ENCODE results near the gene KCNF1.

The KCNF1 gene

DNA sequence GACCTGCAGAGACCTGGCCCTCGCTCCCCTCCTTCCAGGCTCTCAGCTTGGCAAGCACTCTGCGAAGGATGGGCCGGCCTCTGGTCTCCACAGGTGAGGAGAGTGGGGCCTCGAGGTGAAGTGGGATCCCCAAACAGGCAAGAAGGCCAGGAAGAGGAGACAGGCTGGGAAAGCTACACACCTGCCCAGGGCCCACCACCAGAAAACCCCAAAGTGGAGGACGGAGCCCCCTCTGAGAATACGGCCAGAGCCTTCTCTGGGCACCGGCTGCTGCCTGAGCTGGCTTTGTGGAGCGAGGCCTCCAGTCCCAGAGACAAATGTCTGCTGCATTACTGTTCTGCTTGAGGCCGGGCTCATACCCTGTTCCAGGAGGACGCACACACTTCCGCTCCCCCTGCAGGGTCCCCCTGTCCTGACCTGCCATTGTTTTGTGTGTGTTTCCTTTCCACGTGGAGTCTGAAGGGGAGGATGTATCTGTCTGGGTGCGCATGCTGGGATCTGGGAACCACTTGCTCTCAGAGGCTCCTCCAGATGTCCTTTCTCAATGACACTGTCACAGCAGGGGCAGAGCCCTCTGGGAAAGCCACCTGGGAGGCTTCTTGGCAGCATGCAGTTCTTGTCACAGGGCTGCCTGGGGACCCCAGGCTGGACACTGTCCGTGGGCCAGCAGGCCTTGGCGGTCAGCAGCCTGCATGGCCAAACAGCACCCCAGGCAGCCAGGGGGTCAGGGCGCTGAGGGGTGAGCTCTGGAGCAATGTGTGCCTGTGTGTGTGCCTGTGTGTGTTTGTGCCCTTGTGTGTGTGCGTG is 20.8 kb downstream of the KCNF1 start:
- no peak for DNase-seq (ENCODE audit: low spot score)
- H3K27me3 ChIP-seq (ENCODE audit: control insufficient read depth in 3 of 3, insufficient read depth in 3 of 3, low read depth in 1 of 3, low read length in 3 of 3), result no peaks in the 10 kb centered on the region
- no peak overlapping the region for H2BK120ac ChIP-seq (ENCODE audit: low read depth, low read length)
- H3K23ac ChIP-seq (ENCODE audit: low read depth, low read length, poor library complexity), result no peak overlapping the region
- H4K8ac ChIP-seq (ENCODE audit: low read depth, low read length), result no peak overlapping the region
- H2AK5ac ChIP-seq (ENCODE audit: low read depth, low read length), result no peak overlapping the region
- peaks cover 0 to 3% of the 10 kb centered on the region in 2 donors for H3K9me3 ChIP-seq (replicated peaks in 1 of 2; ENCODE audit: control insufficient read depth in 2 of 2, insufficient read depth in 1 of 2, low read depth in 1 of 2, low read length in 2 of 2)
- H3K4me2 ChIP-seq (ENCODE audit: insufficient read depth, low read length, poor library complexity, severe bottlenecking), result no peak overlapping the region
- no peak overlapping the region for H3K4me3 ChIP-seq (ENCODE audit: low read length in 2 of 2)
- no peaks in the 10 kb centered on the region for H3K79me1 ChIP-seq (ENCODE audit: low read depth, low read length)
- peak overlapping the region; percentile 54 for H2BK15ac ChIP-seq (ENCODE audit: low read length)
- WGBS, 2 donors (ENCODE audit: extremely low coverage in 2 of 2, insufficient read length in 2 of 2, insufficient replicate concordance in 1 of 2), result no CpG with 5 or more reads among the region's 17 CpGs
- no peak overlapping the region for H2BK12ac ChIP-seq (ENCODE audit: low read length)
- no peaks in the 10 kb centered on the region for H3K36me3 ChIP-seq (replicated peaks in 1 of 2; ENCODE audit: control insufficient read depth in 2 of 2, insufficient read depth in 2 of 2, low read length in 2 of 2)
- peaks cover 14 to 38% of the 10 kb centered on the region in 2 donors for H3K4me1 ChIP-seq (ENCODE audit: control insufficient read depth in 2 of 2, insufficient read depth in 1 of 2, low read depth in 1 of 2, low read length in 2 of 2)
- no peak overlapping the region for H3K4ac ChIP-seq (ENCODE audit: low read length)
- no peak overlapping the region for H3K14ac ChIP-seq (ENCODE audit: low read length)
- H4K91ac ChIP-seq (ENCODE audit: low read depth, low read length, poor library complexity), result peak overlapping the region; percentile 34
- no peak overlapping the region for H2BK5ac ChIP-seq (ENCODE audit: low read length)
- H3K18ac ChIP-seq (ENCODE audit: low read length), result peak overlapping the region; percentile 80
- H2AFZ ChIP-seq (ENCODE audit: low read length), result peak overlapping the region; percentile 13
- no peak overlapping the region for H3K27ac ChIP-seq (replicated peaks; ENCODE audit: low read length)
- no peak overlapping the region for H3K9ac ChIP-seq (ENCODE audit: low read depth, low read length, poor library complexity)

DNA sequence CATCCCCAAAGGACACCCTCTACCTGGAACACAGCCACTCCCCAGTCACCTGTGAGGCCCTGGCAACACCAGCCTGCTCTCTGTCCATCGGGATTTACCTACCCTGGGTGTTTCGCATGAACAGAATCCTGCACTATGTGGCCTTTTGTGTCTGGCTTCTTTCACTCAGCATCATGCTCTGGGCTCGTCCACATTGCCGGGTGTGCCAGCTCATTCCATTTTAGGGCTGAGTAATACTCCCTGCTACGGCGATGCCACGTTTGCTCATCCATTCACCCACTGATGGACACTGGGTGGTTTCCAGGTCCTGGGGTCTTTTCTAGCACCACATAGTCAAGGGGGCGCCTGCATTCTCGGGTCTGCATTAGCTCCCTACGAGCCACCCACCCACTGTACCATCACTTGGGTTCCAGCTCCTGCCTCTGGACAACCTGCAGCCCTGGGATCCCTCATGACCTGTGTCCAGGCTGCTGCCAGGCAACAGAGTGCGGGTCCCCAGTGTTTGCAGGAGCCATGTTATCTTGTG is 22.0 kb downstream of the KCNF1 start:
- no peak overlapping the region for H3K14ac ChIP-seq (ENCODE audit: low read length)
- WGBS, 2 donors (ENCODE audit: extremely low coverage in 2 of 2, insufficient read length in 2 of 2, insufficient replicate concordance in 1 of 2), result no CpG with 5 or more reads among the region's 11 CpGs
- no peak overlapping the region for H2AK5ac ChIP-seq (ENCODE audit: low read depth, low read length)
- H3K36me3 ChIP-seq (replicated peaks in 1 of 2; ENCODE audit: control insufficient read depth in 2 of 2, insufficient read depth in 2 of 2, low read length in 2 of 2), result no peaks in the 10 kb centered on the region
- H4K91ac ChIP-seq (ENCODE audit: low read depth, low read length, poor library complexity), result no peak overlapping the region
- no peak overlapping the region for H2AFZ ChIP-seq (ENCODE audit: low read length)
- no peak for DNase-seq (ENCODE audit: low spot score)
- H2BK120ac ChIP-seq (ENCODE audit: low read depth, low read length), result no peak overlapping the region
- no peak overlapping the region for H3K23ac ChIP-seq (ENCODE audit: low read depth, low read length, poor library complexity)
- no peak overlapping the region for H4K8ac ChIP-seq (ENCODE audit: low read depth, low read length)
- peak overlapping the region; percentile 37 for H3K18ac ChIP-seq (ENCODE audit: low read length)
- H2BK15ac ChIP-seq (ENCODE audit: low read length), result no peak overlapping the region
- peaks cover 14 to 38% of the 10 kb centered on the region in 2 donors for H3K4me1 ChIP-seq (ENCODE audit: control insufficient read depth in 2 of 2, insufficient read depth in 1 of 2, low read depth in 1 of 2, low read length in 2 of 2)
- no peak overlapping the region for H3K4me2 ChIP-seq (ENCODE audit: insufficient read depth, low read length, poor library complexity, severe bottlenecking)
- H3K4ac ChIP-seq (ENCODE audit: low read length), result no peak overlapping the region
- peak overlapping the region; percentile 24 for H3K9ac ChIP-seq (ENCODE audit: low read depth, low read length, poor library complexity)
- no peak overlapping the region for H3K27ac ChIP-seq (replicated peaks; ENCODE audit: low read length)
- no peak overlapping the region for H3K4me3 ChIP-seq (ENCODE audit: low read length in 2 of 2)
- no peaks in the 10 kb centered on the region for H3K79me1 ChIP-seq (ENCODE audit: low read depth, low read length)
- H3K9me3 ChIP-seq (replicated peaks in 1 of 2; ENCODE audit: control insufficient read depth in 2 of 2, insufficient read depth in 1 of 2, low read depth in 1 of 2, low read length in 2 of 2), result peaks cover under 1 to 8% of the 10 kb centered on the region in 2 donors
- no peak overlapping the region for H2BK12ac ChIP-seq (ENCODE audit: low read length)
- no peak overlapping the region for H2BK5ac ChIP-seq (ENCODE audit: low read length)
- peaks cover 0 to 1% (median 0%) of the 10 kb centered on the region in 3 experiments for H3K27me3 ChIP-seq (ENCODE audit: control insufficient read depth in 3 of 3, insufficient read depth in 3 of 3, low read depth in 1 of 3, low read length in 3 of 3)

DNA sequence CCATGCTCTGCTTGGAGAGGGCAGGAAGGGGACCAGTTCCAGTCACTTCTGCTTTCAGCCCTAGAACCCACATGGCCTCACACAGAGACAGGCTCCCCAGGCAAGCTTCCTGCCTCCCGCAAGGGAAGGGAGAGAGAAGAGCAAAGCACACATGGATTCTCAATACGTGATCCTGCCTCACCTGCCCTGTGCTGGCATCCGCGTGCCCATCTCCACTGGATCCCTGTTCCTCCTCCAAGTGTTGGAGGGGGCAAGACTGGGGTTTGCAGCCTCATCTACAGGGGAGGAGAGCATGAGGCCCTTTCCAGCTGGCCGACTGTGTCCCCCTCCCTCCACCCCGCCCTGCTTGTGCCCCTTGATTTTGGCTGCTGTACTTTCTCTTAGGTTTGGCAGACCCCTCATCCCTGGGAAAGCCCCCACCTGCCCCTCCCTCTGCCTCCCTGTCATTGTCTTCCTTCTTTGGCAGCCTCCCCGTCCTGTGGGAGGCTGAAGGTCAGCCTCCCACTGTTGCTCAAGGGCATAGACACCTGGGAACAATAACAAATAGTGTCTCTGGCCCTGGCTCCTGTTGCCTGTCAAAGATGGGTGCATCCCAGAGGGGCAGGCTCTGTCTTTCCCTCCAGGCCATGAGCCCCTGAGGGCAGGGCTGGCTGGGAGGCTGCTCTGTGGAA is 22.7 kb downstream of the KCNF1 start:
- no peak overlapping the region for H4K8ac ChIP-seq (ENCODE audit: low read depth, low read length)
- H2BK15ac ChIP-seq (ENCODE audit: low read length), result peak overlapping the region; percentile 41
- peak overlapping the region; percentile 17 for H3K14ac ChIP-seq (ENCODE audit: low read length)
- peaks cover 0 to 7% (median 0%) of the 10 kb centered on the region in 3 experiments for H3K27me3 ChIP-seq (ENCODE audit: control insufficient read depth in 3 of 3, insufficient read depth in 3 of 3, low read depth in 1 of 3, low read length in 3 of 3)
- H3K79me1 ChIP-seq (ENCODE audit: low read depth, low read length), result no peaks in the 10 kb centered on the region
- H2BK12ac ChIP-seq (ENCODE audit: low read length), result no peak overlapping the region
- H3K36me3 ChIP-seq (replicated peaks in 1 of 2; ENCODE audit: control insufficient read depth in 2 of 2, insufficient read depth in 2 of 2, low read length in 2 of 2), result no peaks in the 10 kb centered on the region
- no peak overlapping the region for H3K23ac ChIP-seq (ENCODE audit: low read depth, low read length, poor library complexity)
- H4K91ac ChIP-seq (ENCODE audit: low read depth, low read length, poor library complexity), result no peak overlapping the region
- no peak overlapping the region for H3K9ac ChIP-seq (ENCODE audit: low read depth, low read length, poor library complexity)
- peaks cover 14 to 38% of the 10 kb centered on the region in 2 donors for H3K4me1 ChIP-seq (ENCODE audit: control insufficient read depth in 2 of 2, insufficient read depth in 1 of 2, low read depth in 1 of 2, low read length in 2 of 2)
- no peak overlapping the region for H3K27ac ChIP-seq (replicated peaks; ENCODE audit: low read length)
- no peak overlapping the region for H2BK120ac ChIP-seq (ENCODE audit: low read depth, low read length)
- no peak overlapping the region for H2AFZ ChIP-seq (ENCODE audit: low read length)
- H3K4me2 ChIP-seq (ENCODE audit: insufficient read depth, low read length, poor library complexity, severe bottlenecking), result no peak overlapping the region
- peak overlapping the region; percentile 71 for H3K18ac ChIP-seq (ENCODE audit: low read length)
- H3K9me3 ChIP-seq (replicated peaks in 1 of 2; ENCODE audit: control insufficient read depth in 2 of 2, insufficient read depth in 1 of 2, low read depth in 1 of 2, low read length in 2 of 2), result peaks cover 3 to 15% of the 10 kb centered on the region in 2 donors
- DNase-seq (ENCODE audit: low spot score), result no peak
- H3K4me3 ChIP-seq (ENCODE audit: low read length in 2 of 2), result no peak overlapping the region
- no peak overlapping the region for H2BK5ac ChIP-seq (ENCODE audit: low read length)
- H2AK5ac ChIP-seq (ENCODE audit: low read depth, low read length), result no peak overlapping the region
- no peak overlapping the region for H3K4ac ChIP-seq (ENCODE audit: low read length)
- WGBS, 2 donors (ENCODE audit: extremely low coverage in 2 of 2, insufficient read length in 2 of 2, insufficient replicate concordance in 1 of 2), result no CpG with 5 or more reads among the region's 7 CpGs

DNA sequence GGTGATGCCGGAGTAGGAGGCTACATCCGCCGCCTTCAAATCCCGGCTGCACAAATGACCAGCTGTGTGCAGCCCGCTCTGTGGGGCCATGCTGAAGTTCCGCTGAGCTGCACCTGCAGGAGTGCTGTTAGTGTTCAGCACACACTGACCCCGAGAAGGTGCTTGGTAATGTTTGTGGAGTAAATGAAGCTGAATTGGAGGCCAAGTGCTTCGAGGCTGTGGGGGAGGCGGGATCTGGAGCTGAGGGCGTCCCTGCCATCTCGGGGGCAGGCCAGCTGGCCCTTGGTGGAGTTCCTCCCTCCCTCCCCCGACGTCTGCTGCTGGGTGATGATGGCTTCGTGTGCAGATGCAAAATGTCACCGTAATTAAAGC is 23.2 kb downstream of the KCNF1 start:
- Histone ChIP-seq H3K4me3 (ENCODE audit: low read length in 2 of 2) (peak overlapping the region in 1 of 2 donors; percentile 45), H3K27me3 (ENCODE audit: control insufficient read depth in 3 of 3, insufficient read depth in 3 of 3, low read depth in 1 of 3, low read length in 3 of 3) (peaks cover 0 to 12% (median 0%) of the 10 kb centered on the region in 3 experiments), H3K27ac (replicated peaks; ENCODE audit: low read length) (no peak overlapping the region), H3K79me1 (ENCODE audit: low read depth, low read length) (no peaks in the 10 kb centered on the region), H2BK15ac (ENCODE audit: low read length) (no peak overlapping the region), H2BK12ac (ENCODE audit: low read length) (no peak overlapping the region), H2AFZ (ENCODE audit: low read length) (no peak overlapping the region), H3K4me2 (ENCODE audit: insufficient read depth, low read length, poor library complexity, severe bottlenecking) (no peak overlapping the region), H2BK5ac (ENCODE audit: low read length) (no peak overlapping the region), H3K36me3 (replicated peaks in 1 of 2; ENCODE audit: control insufficient read depth in 2 of 2, insufficient read depth in 2 of 2, low read length in 2 of 2) (no peaks in the 10 kb centered on the region), H3K9ac (ENCODE audit: low read depth, low read length, poor library complexity) (no peak overlapping the region), H3K9me3 (replicated peaks in 1 of 2; ENCODE audit: control insufficient read depth in 2 of 2, insufficient read depth in 1 of 2, low read depth in 1 of 2, low read length in 2 of 2) (peaks cover 4 to 18% of the 10 kb centered on the region in 2 donors), H2AK5ac (ENCODE audit: low read depth, low read length) (no peak overlapping the region), H4K91ac (ENCODE audit: low read depth, low read length, poor library complexity) (no peak overlapping the region), H3K23ac (ENCODE audit: low read depth, low read length, poor library complexity) (no peak overlapping the region), H3K4ac (ENCODE audit: low read length) (no peak overlapping the region), H4K8ac (ENCODE audit: low read depth, low read length) (no peak overlapping the region), H3K18ac (ENCODE audit: low read length) (no peak overlapping the region), H3K4me1 (ENCODE audit: control insufficient read depth in 2 of 2, insufficient read depth in 1 of 2, low read depth in 1 of 2, low read length in 2 of 2) (peaks cover 14 to 38% of the 10 kb centered on the region in 2 donors), H3K14ac (ENCODE audit: low read length) (no peak overlapping the region), H2BK120ac (ENCODE audit: low read depth, low read length) (no peak overlapping the region)
- DNase-seq (ENCODE audit: low spot score), result no peak
- WGBS, 2 donors (ENCODE audit: extremely low coverage in 2 of 2, insufficient read length in 2 of 2, insufficient replicate concordance in 1 of 2), result no CpG with 5 or more reads among the region's 15 CpGs
